HL-60 (cell line): ENCODE results near the gene USP36.

ENCODE experiments used
- DNase-seq, 2 experiments: peaks; one replicate each; pipeline ENCODE4 v3.0.0-alpha.2; 2010 to 2020; ENCODE audit warnings: low read depth in 1 of 2, low spot score in 1 of 2
- H3K27ac ChIP-seq: fragments of 250-450 bp; sonication (Bioruptor Pico); replicated peaks from 2 replicates; pipeline ENCODE4 v1.5.1; 2020; ENCODE audit warnings: mild to moderate bottlenecking, moderate library complexity
- H3K27me3 ChIP-seq: fragments of 250-450 bp; sonication (Bioruptor Pico); 2 replicates; pipeline ENCODE4 v1.5.1; 2021; ENCODE audit warnings: mild to moderate bottlenecking, moderate library complexity; ENCODE audit not compliant: insufficient read depth, poor library complexity, severe bottlenecking
- H3K4me3 ChIP-seq: replicated peaks from 2 replicates; pipeline ENCODE4 v1.5.1; 2011; ENCODE audit warnings: mild to moderate bottlenecking, control low read depth, low read length; ENCODE audit not compliant: insufficient read depth
- GABPA ChIP-seq: IDR thresholded peaks from 2 replicates; pipeline ENCODE4 v1.6.1; 2012; ENCODE audit warnings: low read depth
- POLR2AphosphoS5 ChIP-seq: IDR thresholded peaks from 2 replicates; pipeline ENCODE4 v1.6.1; 2012; ENCODE audit warnings: low read depth
- SPI1 ChIP-seq: IDR thresholded peaks from 2 replicates; pipeline ENCODE4 v1.6.1; 2012; ENCODE audit warnings: low read depth, mild to moderate bottlenecking, borderline replicate concordance
- TF ChIP-seq, protein P1 (sequence below): IDR thresholded peaks from one replicate; pipeline ENCODE4 v1.5.1; 2011; ENCODE audit warnings: low read length, control low read depth, inconsistent platforms; ENCODE audit not compliant: insufficient read depth
- TF ChIP-seq, protein P2 (sequence below): IDR thresholded peaks from 2 replicates; pipeline ENCODE4 v1.6.1; 2012; ENCODE audit warnings: low read depth; ENCODE audit not compliant: insufficient replicate concordance

Gene USP36

DNA sequence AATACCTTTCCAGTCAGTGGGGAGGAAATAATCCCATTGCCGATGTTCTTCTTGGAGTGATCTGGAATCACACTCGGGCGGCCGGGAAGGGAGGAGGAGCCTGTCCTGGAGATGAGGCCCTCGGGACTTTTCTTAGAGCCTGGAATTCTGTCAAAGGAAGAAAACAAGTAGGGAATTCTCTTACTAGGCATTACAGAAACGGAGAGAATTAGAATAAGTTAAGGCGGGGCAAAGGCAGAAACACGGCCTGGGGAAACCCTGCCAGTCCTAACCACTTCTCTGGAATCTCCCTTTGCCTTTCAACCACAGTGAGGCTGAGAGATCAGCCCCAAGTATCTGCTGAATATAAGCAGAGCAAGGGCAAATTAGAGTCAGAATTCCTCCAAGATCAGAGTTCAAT, 27.8 kb downstream of the USP36 start:
- TF ChIP-seq GABPA: no peak
- TF ChIP-seq, protein P1, sequence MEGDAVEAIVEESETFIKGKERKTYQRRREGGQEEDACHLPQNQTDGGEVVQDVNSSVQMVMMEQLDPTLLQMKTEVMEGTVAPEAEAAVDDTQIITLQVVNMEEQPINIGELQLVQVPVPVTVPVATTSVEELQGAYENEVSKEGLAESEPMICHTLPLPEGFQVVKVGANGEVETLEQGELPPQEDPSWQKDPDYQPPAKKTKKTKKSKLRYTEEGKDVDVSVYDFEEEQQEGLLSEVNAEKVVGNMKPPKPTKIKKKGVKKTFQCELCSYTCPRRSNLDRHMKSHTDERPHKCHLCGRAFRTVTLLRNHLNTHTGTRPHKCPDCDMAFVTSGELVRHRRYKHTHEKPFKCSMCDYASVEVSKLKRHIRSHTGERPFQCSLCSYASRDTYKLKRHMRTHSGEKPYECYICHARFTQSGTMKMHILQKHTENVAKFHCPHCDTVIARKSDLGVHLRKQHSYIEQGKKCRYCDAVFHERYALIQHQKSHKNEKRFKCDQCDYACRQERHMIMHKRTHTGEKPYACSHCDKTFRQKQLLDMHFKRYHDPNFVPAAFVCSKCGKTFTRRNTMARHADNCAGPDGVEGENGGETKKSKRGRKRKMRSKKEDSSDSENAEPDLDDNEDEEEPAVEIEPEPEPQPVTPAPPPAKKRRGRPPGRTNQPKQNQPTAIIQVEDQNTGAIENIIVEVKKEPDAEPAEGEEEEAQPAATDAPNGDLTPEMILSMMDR: no peak
- no peak for TF ChIP-seq SPI1
- no peak for TF ChIP-seq POLR2AphosphoS5
- no peaks in the 10 kb centered on the region for H3K27me3 ChIP-seq
- no peak overlapping the region for H3K4me3 ChIP-seq
- H3K27ac ChIP-seq: no peak overlapping the region
- no peak for DNase-seq

DNA sequence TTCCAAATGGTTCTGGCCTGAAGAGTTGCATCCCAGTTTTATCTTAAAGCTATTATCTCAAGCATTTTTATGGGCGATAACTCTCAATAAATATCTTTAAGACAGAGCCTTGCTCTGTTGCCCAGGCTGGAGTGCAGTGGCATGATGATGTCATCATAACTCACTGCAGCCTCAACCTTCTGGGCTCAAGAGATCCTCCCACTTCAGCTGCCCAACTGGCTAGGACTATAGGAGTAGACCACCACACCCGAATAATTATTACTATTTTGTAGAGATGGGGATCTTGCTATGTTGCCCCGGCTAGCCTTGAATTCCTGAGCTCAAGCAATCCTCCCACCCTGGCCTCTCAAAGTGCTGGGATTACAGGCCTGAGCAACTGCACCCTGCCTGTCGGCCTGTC, 32.5 kb downstream of the USP36 start:
- TF ChIP-seq GABPA: no peak
- TF ChIP-seq, protein P1: no peak
- TF ChIP-seq SPI1: no peak
- TF ChIP-seq POLR2AphosphoS5: no peak
- TF ChIP-seq, protein P2, sequence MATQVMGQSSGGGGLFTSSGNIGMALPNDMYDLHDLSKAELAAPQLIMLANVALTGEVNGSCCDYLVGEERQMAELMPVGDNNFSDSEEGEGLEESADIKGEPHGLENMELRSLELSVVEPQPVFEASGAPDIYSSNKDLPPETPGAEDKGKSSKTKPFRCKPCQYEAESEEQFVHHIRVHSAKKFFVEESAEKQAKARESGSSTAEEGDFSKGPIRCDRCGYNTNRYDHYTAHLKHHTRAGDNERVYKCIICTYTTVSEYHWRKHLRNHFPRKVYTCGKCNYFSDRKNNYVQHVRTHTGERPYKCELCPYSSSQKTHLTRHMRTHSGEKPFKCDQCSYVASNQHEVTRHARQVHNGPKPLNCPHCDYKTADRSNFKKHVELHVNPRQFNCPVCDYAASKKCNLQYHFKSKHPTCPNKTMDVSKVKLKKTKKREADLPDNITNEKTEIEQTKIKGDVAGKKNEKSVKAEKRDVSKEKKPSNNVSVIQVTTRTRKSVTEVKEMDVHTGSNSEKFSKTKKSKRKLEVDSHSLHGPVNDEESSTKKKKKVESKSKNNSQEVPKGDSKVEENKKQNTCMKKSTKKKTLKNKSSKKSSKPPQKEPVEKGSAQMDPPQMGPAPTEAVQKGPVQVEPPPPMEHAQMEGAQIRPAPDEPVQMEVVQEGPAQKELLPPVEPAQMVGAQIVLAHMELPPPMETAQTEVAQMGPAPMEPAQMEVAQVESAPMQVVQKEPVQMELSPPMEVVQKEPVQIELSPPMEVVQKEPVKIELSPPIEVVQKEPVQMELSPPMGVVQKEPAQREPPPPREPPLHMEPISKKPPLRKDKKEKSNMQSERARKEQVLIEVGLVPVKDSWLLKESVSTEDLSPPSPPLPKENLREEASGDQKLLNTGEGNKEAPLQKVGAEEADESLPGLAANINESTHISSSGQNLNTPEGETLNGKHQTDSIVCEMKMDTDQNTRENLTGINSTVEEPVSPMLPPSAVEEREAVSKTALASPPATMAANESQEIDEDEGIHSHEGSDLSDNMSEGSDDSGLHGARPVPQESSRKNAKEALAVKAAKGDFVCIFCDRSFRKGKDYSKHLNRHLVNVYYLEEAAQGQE: no peak
- no peak overlapping the region for H3K4me3 ChIP-seq

DNA sequence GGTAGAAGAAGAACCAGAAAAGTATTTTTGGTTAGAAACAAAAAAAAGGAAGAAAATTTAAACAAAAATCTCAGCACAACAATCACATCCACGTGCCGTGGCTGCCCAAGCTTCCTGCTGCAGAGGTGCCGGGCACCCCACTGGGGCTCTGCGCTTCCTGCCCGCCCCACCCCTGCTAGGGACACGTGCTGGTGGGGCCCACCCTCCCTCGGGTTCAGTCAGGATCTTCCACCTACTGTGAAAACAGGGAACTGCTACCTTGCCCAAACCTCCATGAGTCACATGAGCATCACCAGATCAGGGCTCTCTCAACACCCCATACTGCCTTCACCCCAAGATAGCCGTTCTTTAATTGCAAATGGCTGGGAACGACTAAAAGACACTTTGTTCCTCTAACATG, 34.2 kb downstream of the USP36 start:
- no peak overlapping the region for H3K27ac ChIP-seq
- no peak for TF ChIP-seq SPI1
- TF ChIP-seq GABPA: no peak
- TF ChIP-seq, protein P2: no peak
- TF ChIP-seq POLR2AphosphoS5: no peak; the same call in 1 of the 2 replicates
- TF ChIP-seq, protein P1: no peak

More for the DNA sequence above, 32.5 kb downstream of the USP36 start:
- no peaks in the 10 kb centered on the region for H3K27me3 ChIP-seq
- no peak for DNase-seq
- no peak overlapping the region for H3K27ac ChIP-seq

DNA sequence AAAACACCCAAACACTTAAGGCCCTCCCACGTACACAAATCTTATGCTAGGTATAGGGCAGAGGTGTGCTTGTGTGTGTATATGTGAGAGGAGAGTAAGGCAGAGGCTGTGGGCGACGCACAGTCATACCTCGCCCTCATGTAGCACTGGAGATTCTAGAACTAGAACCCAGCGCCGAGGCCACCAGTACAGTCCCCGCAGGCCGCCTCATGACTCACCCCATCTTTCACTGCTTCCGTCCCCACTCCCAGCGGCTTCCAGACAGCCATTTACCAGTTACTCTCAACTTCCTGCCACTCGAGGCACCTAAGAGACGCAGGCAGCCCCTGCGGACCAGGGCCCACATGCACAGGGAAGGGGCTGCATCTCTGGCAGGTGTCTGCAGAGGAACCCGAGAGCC, 35.3 kb downstream of the USP36 start:
- H3K27ac ChIP-seq: no peak overlapping the region
- TF ChIP-seq GABPA: no peak
- TF ChIP-seq POLR2AphosphoS5: no peak
- TF ChIP-seq, protein P1: no peak
- TF ChIP-seq SPI1: no peak
- TF ChIP-seq, protein P2: no peak
- DNase-seq: no peak

More for the DNA sequence above, 34.2 kb downstream of the USP36 start:
- peak in 1 of 2 experiments; percentile 23 for DNase-seq
- Histone ChIP-seq H3K4me3 (no peak overlapping the region), H3K27me3 (no peaks in the 10 kb centered on the region)

More for the DNA sequence above, 35.3 kb downstream of the USP36 start:
- Histone ChIP-seq H3K27me3 (no peaks in the 10 kb centered on the region), H3K4me3 (no peak overlapping the region)
